ENCODE data around the gene FURIN.

DNA sequence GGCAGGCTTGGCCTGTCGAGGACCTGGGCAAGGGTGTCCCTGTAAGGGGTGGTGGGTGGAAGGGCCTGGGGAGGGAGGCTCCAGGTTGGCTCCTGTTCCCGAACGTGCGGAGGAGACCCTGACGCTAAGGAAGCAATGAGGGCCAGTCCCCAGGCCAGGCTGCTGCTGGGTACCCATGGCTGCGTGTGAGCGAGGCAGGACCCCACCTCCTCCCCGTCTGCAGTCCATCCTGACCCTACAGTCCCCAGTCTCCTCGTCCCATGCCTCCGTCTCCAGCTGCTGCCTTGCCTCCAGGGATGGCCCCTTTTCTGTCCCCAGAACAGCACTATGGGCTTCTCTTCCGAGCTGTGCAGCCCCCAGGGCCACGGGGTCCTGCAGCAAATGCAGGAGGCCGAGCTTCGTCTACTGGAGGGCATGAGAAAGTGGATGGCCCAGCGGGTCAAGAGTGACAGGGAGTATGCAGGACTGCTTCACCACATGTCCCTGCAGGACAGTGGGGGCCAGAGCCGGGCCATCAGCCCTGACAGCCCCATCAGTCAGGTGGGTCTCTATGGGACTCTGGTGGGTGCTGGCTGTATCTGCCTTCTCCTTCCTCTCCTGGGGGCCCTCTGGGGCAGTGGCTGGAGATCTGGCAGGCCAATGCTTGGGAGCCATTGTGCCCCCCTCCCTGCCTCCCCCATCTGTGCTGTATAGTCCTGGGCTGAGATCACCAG, 16.5 kb downstream of the FURIN start:
- TF ChIP-seq, protein P1, sequence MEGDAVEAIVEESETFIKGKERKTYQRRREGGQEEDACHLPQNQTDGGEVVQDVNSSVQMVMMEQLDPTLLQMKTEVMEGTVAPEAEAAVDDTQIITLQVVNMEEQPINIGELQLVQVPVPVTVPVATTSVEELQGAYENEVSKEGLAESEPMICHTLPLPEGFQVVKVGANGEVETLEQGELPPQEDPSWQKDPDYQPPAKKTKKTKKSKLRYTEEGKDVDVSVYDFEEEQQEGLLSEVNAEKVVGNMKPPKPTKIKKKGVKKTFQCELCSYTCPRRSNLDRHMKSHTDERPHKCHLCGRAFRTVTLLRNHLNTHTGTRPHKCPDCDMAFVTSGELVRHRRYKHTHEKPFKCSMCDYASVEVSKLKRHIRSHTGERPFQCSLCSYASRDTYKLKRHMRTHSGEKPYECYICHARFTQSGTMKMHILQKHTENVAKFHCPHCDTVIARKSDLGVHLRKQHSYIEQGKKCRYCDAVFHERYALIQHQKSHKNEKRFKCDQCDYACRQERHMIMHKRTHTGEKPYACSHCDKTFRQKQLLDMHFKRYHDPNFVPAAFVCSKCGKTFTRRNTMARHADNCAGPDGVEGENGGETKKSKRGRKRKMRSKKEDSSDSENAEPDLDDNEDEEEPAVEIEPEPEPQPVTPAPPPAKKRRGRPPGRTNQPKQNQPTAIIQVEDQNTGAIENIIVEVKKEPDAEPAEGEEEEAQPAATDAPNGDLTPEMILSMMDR (IDR thresholded peaks at IDR 0.05 in 4 of 5, conservative IDR thresholded peaks at IDR 0.05 in 1 of 5) = no peak
- no peak for TF ChIP-seq POLR2A (IDR thresholded peaks at IDR 0.05)

Measured in gastrocnemius medialis (tissue), 4 donors.